ENCODE measurements around the gene NT5DC2. TPM values are rescaled to one million over a fixed set of nuclear protein-coding genes. Genes with fewer than 3 reads are reported as not detected.
A peak's percentile ranks its signal among the peaks of the same experiment; 100 is the strongest.

The NT5DC2 gene
- total RNA-seq, 2 donors from 2014 or later: 288 to 341 TPM

DNA sequence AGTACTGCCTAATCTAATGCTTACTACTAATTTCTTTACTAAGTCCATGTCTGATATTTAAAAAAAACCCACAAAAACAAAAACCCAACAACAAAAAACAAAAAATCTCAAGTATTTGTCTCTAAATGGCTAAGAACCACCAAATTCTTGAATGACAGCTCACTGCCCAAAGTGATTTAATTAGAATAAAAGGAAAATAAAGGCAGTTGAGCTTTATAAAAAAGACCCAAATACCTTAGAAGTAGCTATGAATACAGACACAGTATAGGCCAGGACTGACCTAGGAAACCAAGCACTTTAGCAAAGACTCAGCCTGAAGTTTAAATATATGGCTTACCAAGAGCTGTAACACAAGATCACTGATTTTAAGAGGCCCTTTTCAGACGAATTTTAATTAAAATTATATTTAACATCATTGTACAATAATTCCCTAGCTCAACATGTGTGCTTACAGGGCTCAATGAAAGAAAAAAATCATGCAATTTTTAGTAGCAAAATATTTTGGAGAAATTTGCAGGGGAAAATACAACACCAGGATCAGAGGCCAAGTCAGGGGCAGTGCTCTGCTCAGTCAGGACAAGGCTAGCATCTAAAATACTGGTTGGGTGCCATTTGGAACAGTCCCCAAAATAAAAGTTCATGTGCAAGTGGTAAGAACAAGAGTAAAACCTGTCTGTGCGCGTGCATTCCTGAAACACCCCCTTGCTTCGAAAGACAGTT is 27.5 kb upstream of the NT5DC2 start:
- H3K36me3 Mint-ChIP-seq (ENCODE audit: low read depth): peaks cover 45% of the 10 kb centered on the region
- Histone ChIP-seq H3K27ac (ENCODE audit: low read depth, low read length) (no peak overlapping the region), H3K4me3 (ENCODE audit: low read length) (no peak overlapping the region), H3K4me1 (ENCODE audit: control insufficient read depth, insufficient read depth, low read length) (no peaks in the 10 kb centered on the region), H3K27me3 (ENCODE audit: control insufficient read depth, insufficient read depth, low read length, poor library complexity, severe bottlenecking) (no peaks in the 10 kb centered on the region), H3K36me3 (ENCODE audit: control insufficient read depth, insufficient read depth, low read length) (peaks cover 71% of the 10 kb centered on the region), H3K9ac (ENCODE audit: extremely low read depth, low read length, poor library complexity, severe bottlenecking) (no peak overlapping the region), H3K9me3 (ENCODE audit: control insufficient read depth, low read length) (no peaks in the 10 kb centered on the region)
- TF ChIP-seq, protein P1, sequence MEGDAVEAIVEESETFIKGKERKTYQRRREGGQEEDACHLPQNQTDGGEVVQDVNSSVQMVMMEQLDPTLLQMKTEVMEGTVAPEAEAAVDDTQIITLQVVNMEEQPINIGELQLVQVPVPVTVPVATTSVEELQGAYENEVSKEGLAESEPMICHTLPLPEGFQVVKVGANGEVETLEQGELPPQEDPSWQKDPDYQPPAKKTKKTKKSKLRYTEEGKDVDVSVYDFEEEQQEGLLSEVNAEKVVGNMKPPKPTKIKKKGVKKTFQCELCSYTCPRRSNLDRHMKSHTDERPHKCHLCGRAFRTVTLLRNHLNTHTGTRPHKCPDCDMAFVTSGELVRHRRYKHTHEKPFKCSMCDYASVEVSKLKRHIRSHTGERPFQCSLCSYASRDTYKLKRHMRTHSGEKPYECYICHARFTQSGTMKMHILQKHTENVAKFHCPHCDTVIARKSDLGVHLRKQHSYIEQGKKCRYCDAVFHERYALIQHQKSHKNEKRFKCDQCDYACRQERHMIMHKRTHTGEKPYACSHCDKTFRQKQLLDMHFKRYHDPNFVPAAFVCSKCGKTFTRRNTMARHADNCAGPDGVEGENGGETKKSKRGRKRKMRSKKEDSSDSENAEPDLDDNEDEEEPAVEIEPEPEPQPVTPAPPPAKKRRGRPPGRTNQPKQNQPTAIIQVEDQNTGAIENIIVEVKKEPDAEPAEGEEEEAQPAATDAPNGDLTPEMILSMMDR (conservative IDR thresholded peaks at IDR 0.05): no peak
- no peaks in the 10 kb centered on the region for H3K9me3 Mint-ChIP-seq
- H3K27ac Mint-ChIP-seq: peak overlapping the region; percentile 67
- no peak for DNase-seq
- H3K27me3 Mint-ChIP-seq (ENCODE audit: insufficient read depth): no peaks in the 10 kb centered on the region
- WGBS, 2 experiments (ENCODE audit: insufficient coverage in 1 of 2, insufficient read length in 1 of 2): 82 to 96% methylated on average over 3 to 4 of the region's 4 CpGs
- no peaks in the 10 kb centered on the region for H3K4me1 Mint-ChIP-seq
- no peak overlapping the region for H3K4me3 Mint-ChIP-seq

DNA sequence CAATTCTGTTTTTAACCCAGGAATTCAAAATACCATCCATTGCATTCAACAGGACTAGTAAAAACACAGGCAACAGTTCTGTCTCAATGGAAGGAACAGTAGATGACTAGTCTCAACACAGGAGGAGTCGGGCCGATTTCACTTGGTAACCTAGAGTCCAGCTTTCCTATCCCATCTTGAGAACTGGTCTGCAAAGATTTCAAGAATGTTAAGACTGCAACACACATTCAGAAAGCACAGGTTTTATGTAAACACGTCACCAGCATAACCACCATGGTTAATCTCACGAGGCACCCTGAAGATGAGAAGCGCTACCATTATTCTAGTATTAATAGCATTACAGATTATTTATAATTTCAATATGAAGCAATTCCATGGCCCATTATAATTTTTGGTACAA is 24.8 kb upstream of the NT5DC2 start:
- Mint-ChIP-seq H3K27me3 (ENCODE audit: insufficient read depth) (no peaks in the 10 kb centered on the region), H3K9me3 (no peaks in the 10 kb centered on the region), H3K36me3 (ENCODE audit: low read depth) (peaks cover 56% of the 10 kb centered on the region), H3K4me1 (no peaks in the 10 kb centered on the region), H3K4me3 (no peak overlapping the region), H3K27ac (peak overlapping the region; percentile 65)
- WGBS, 2 experiments (ENCODE audit: insufficient coverage in 1 of 2, insufficient read length in 1 of 2): 96% methylated on average over 4 of the region's 5 CpGs; no CpG with 5 or more reads in 1 of the 2 experiments
- TF ChIP-seq, protein P1 (conservative IDR thresholded peaks at IDR 0.05): no peak
- Histone ChIP-seq H3K9ac (ENCODE audit: extremely low read depth, low read length, poor library complexity, severe bottlenecking) (no peak overlapping the region), H3K36me3 (ENCODE audit: control insufficient read depth, insufficient read depth, low read length) (peaks cover 82% of the 10 kb centered on the region), H3K9me3 (ENCODE audit: control insufficient read depth, low read length) (no peaks in the 10 kb centered on the region), H3K27me3 (ENCODE audit: control insufficient read depth, insufficient read depth, low read length, poor library complexity, severe bottlenecking) (no peaks in the 10 kb centered on the region), H3K4me1 (ENCODE audit: control insufficient read depth, insufficient read depth, low read length) (no peaks in the 10 kb centered on the region), H3K4me3 (ENCODE audit: low read length) (no peak overlapping the region), H3K27ac (ENCODE audit: low read depth, low read length) (no peak overlapping the region)
- no peak for DNase-seq

DNA sequence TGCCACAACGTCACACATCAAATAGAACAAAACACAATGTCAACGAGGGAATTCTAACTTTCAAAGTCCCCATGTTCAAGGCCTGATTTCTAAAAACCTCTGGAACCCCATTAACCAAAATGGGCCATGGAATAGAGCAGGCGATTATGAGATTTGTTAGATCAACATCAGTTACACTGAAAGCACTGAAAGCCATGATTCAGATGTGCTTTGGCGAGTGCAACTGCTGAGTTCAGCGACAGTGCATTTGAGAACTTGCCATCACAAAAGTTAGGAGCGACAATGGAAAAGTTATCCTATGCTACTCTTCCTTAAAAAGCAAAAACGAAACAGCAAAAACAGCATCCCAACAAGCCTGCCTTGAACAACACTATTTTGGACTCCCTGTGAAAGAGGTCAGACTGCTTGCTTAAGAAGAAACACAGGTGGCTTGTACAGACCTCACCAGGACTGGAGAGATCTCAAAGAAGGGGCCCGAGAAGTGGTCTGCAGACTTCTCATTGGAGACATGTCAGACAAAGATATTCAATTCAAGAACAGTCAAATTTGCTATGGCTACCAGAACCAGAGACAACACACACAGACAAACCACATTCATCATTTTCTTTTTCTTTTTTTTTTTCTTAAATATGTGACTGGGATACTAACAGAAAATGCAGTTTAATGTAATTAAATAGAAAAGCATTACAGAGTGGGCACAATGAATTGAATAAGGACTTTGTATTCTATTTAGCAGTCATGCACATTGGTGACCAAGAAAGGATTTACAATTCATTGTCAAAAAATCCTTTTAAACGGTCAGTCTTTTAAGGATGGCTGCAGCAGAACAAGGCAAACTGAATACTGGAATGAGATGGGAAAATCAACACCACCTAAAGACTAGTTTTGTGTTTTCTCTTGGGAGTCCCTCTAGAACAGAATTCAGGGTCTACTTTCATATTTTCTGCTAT is 23.6 kb upstream of the NT5DC2 start:
- H3K9me3 Mint-ChIP-seq: no peaks in the 10 kb centered on the region
- no peak overlapping the region for H3K4me3 Mint-ChIP-seq
- no peaks in the 10 kb centered on the region for H3K27me3 ChIP-seq (ENCODE audit: control insufficient read depth, insufficient read depth, low read length, poor library complexity, severe bottlenecking)
- no peak overlapping the region for H3K9ac ChIP-seq (ENCODE audit: extremely low read depth, low read length, poor library complexity, severe bottlenecking)
- no peak for DNase-seq
- peaks cover 79% of the 10 kb centered on the region for H3K36me3 ChIP-seq (ENCODE audit: control insufficient read depth, insufficient read depth, low read length)
- H3K4me3 ChIP-seq (ENCODE audit: low read length): no peak overlapping the region
- peaks cover 53% of the 10 kb centered on the region for H3K36me3 Mint-ChIP-seq (ENCODE audit: low read depth)
- H3K27me3 Mint-ChIP-seq (ENCODE audit: insufficient read depth): no peaks in the 10 kb centered on the region
- H3K27ac ChIP-seq (ENCODE audit: low read depth, low read length): peak overlapping the region; percentile 19
- no peaks in the 10 kb centered on the region for H3K4me1 ChIP-seq (ENCODE audit: control insufficient read depth, insufficient read depth, low read length)
- H3K27ac Mint-ChIP-seq: no peak overlapping the region
- H3K9me3 ChIP-seq (ENCODE audit: control insufficient read depth, low read length): no peaks in the 10 kb centered on the region
- TF ChIP-seq, protein P1 (conservative IDR thresholded peaks at IDR 0.05): no peak
- H3K4me1 Mint-ChIP-seq: no peaks in the 10 kb centered on the region
- 87 to 97% methylated on average over 4 to 9 of the region's 9 CpGs for WGBS, 2 experiments (ENCODE audit: insufficient coverage in 1 of 2, insufficient read length in 1 of 2)

Data from endodermal cell (in vitro differentiated cells).